ENCODE results near the gene MLEC. TPM values are rescaled to one million over a fixed set of nuclear protein-coding genes. Genes with fewer than 3 reads are reported as not detected.

Gene MLEC
- total and polyA plus RNA-seq, 9 of the 15 experiments (the other 6 are each of a cell fraction or from before 2014, with no cell fraction given) = 18.5 to 108 (median 57.8) TPM

GRCh38 chr12:120710031-120710804 is 23.3 kb downstream of the MLEC start, which contains the start of gene UNC119B (continued):
- 0 out of 2 replicates have a peak, but pooled peaks have one; percentile 57 for TF ChIP-seq GATAD2B (IDR thresholded peaks at IDR 0.05; ENCODE audit: borderline replicate concordance)
- TF ChIP-seq TGIF2 (CRISPR knock-in tag; IDR thresholded peaks at IDR 0.05) = 0 out of 2 replicates have a peak, but pooled peaks have one; percentile 35
- TF ChIP-seq MAZ (CRISPR knock-in tag; conservative IDR thresholded peaks at IDR 0.05 in 1 of 2, IDR thresholded peaks at IDR 0.05 in 1 of 2) = peak; percentile 20 to 58; a peak in 2 of 4 replicates
- peak; percentile 41 for TF ChIP-seq TAF1 (IDR thresholded peaks at IDR 0.05; ENCODE audit: control insufficient read depth, extremely low read depth, insufficient read depth, low read length, severe bottlenecking)
- TF ChIP-seq NR2C2 (CRISPR knock-in tag; IDR thresholded peaks at IDR 0.05) = no peak
- TF ChIP-seq NR2C2 (tag; IDR thresholded peaks at IDR 0.05) = peak; percentile 30; the same call in 1 of the 2 replicates
- peak; percentile 22 for TF ChIP-seq NEUROD1 (IDR thresholded peaks at IDR 0.05; ENCODE audit: borderline replicate concordance, low read depth, low read length, partially characterized antibody)
- TF ChIP-seq POLR2AphosphoS5 (IDR thresholded peaks at IDR 0.05; ENCODE audit: control insufficient read depth, insufficient read depth, low read depth, low read length) = peak; percentile 61; the same call in 1 of the 2 replicates
- 0 out of 2 replicates have a peak, but pooled peaks have one; percentile 25 for TF ChIP-seq GABPB1 (CRISPR knock-in tag; IDR thresholded peaks at IDR 0.05)
- TF ChIP-seq, protein P1, sequence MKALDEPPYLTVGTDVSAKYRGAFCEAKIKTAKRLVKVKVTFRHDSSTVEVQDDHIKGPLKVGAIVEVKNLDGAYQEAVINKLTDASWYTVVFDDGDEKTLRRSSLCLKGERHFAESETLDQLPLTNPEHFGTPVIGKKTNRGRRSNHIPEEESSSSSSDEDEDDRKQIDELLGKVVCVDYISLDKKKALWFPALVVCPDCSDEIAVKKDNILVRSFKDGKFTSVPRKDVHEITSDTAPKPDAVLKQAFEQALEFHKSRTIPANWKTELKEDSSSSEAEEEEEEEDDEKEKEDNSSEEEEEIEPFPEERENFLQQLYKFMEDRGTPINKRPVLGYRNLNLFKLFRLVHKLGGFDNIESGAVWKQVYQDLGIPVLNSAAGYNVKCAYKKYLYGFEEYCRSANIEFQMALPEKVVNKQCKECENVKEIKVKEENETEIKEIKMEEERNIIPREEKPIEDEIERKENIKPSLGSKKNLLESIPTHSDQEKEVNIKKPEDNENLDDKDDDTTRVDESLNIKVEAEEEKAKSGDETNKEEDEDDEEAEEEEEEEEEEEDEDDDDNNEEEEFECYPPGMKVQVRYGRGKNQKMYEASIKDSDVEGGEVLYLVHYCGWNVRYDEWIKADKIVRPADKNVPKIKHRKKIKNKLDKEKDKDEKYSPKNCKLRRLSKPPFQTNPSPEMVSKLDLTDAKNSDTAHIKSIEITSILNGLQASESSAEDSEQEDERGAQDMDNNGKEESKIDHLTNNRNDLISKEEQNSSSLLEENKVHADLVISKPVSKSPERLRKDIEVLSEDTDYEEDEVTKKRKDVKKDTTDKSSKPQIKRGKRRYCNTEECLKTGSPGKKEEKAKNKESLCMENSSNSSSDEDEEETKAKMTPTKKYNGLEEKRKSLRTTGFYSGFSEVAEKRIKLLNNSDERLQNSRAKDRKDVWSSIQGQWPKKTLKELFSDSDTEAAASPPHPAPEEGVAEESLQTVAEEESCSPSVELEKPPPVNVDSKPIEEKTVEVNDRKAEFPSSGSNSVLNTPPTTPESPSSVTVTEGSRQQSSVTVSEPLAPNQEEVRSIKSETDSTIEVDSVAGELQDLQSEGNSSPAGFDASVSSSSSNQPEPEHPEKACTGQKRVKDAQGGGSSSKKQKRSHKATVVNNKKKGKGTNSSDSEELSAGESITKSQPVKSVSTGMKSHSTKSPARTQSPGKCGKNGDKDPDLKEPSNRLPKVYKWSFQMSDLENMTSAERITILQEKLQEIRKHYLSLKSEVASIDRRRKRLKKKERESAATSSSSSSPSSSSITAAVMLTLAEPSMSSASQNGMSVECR (CRISPR knock-in tag; IDR thresholded peaks at IDR 0.05) = peak; percentile 67; the same call in 1 of the 2 replicates
- peak; percentile 73 for TF ChIP-seq NCOA6 (IDR thresholded peaks at IDR 0.05)
- TF ChIP-seq ZNF584 (CRISPR knock-in tag; IDR thresholded peaks at IDR 0.05; ENCODE audit: low read depth) = no peak
- no peak for TF ChIP-seq ZNF707 (CRISPR knock-in tag; conservative IDR thresholded peaks at IDR 0.05)
- 0 out of 2 replicates have a peak, but pooled peaks have one; percentile 26 for TF ChIP-seq RREB1 (CRISPR knock-in tag; IDR thresholded peaks at IDR 0.05)
- no peak for TF ChIP-seq LEF1 (IDR thresholded peaks at IDR 0.05)
- TF ChIP-seq ZNF175 (CRISPR knock-in tag; IDR thresholded peaks at IDR 0.05; ENCODE audit: low read depth) = no peak
